AG09309 (cell line): ENCODE data around the gene PDCD7.

Experiments used
- DNase-seq: peaks from one replicate; pipeline ENCODE4 v3.0.0-alpha.2; 2010; ENCODE audit warnings: low read depth
- H3K4me3 ChIP-seq: 2 replicates; pipeline ENCODE4 v1.5.1; 2011; ENCODE audit warnings: mild to moderate bottlenecking, low read depth, low read length, moderate library complexity; ENCODE audit not compliant: control insufficient read depth
- TF ChIP-seq, protein P1 (sequence below): IDR thresholded peaks from 2 replicates; pipeline ENCODE4 v1.5.1; 2011; ENCODE audit warnings: mild to moderate bottlenecking, low read depth, low read length, inconsistent platforms; ENCODE audit not compliant: insufficient read depth, control insufficient read depth; ENCODE audit errors: missing control alignments

The PDCD7 gene

DNA sequence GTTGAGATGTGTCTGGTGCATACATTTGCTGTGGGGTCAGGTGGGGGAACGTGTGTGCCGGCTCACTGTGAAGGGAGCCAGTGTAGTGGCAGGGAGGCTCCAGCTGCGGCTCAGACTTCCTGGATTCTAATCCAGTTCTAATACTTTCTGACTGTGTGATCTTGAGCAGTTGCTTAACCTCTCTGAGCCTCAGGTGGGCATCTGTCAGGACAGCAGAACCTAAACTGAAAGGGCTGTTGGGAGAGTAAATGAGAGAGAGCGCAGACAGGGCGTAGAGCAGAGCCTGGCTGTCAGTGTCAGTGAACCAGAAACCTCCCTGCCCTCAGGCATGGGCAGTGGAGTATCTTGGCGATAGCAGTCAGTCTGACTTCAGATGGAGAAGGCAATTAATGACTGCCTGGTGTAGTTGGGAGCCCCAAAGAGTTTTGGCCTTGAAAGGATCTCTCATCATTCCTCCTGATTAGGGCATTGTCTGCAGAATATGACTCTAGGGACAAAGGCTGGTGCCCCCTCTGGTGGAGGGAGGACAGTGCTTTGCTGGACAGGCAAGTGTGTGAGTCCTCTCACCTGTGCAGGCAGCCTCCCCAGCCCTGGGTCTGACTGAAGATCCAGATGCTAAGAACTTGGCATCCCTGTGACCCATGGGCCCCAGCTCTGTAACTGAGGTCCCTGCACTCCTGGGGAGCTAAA, 47.5 kb downstream of the PDCD7 start:
- TF ChIP-seq, protein P1, sequence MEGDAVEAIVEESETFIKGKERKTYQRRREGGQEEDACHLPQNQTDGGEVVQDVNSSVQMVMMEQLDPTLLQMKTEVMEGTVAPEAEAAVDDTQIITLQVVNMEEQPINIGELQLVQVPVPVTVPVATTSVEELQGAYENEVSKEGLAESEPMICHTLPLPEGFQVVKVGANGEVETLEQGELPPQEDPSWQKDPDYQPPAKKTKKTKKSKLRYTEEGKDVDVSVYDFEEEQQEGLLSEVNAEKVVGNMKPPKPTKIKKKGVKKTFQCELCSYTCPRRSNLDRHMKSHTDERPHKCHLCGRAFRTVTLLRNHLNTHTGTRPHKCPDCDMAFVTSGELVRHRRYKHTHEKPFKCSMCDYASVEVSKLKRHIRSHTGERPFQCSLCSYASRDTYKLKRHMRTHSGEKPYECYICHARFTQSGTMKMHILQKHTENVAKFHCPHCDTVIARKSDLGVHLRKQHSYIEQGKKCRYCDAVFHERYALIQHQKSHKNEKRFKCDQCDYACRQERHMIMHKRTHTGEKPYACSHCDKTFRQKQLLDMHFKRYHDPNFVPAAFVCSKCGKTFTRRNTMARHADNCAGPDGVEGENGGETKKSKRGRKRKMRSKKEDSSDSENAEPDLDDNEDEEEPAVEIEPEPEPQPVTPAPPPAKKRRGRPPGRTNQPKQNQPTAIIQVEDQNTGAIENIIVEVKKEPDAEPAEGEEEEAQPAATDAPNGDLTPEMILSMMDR, result peak; percentile 62
- DNase-seq, result no peak
- H3K4me3 ChIP-seq, result no peak overlapping the region

DNA sequence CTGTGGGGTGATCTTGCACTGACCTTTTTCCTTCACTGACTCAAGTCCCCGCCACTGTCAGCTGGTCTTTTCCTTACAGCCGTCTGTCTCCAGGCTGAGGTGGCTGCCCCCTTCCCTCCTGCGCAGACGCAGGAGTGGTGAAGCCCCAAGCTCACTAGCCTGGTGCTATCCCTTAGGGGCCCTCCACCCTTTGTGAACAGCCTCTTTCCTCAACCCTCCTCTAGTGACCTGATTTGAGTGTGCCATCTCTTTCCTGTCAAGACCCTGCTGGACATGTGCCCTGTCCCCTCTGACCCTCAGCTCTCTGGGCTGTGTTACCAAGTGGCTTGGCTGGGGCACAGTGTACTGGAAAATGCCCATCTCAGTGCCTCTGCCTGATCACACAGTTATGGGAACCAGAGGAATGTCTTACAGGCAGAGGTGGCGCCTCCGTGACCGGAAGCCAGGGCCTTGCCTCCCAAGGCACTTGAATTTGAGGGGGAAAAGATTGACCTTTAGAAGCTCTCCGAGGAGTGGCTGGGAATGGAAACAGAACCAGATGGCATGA, 48.3 kb downstream of the PDCD7 start:
- TF ChIP-seq, protein P1, result no peak
- no peak overlapping the region for H3K4me3 ChIP-seq
- no peak for DNase-seq

DNA sequence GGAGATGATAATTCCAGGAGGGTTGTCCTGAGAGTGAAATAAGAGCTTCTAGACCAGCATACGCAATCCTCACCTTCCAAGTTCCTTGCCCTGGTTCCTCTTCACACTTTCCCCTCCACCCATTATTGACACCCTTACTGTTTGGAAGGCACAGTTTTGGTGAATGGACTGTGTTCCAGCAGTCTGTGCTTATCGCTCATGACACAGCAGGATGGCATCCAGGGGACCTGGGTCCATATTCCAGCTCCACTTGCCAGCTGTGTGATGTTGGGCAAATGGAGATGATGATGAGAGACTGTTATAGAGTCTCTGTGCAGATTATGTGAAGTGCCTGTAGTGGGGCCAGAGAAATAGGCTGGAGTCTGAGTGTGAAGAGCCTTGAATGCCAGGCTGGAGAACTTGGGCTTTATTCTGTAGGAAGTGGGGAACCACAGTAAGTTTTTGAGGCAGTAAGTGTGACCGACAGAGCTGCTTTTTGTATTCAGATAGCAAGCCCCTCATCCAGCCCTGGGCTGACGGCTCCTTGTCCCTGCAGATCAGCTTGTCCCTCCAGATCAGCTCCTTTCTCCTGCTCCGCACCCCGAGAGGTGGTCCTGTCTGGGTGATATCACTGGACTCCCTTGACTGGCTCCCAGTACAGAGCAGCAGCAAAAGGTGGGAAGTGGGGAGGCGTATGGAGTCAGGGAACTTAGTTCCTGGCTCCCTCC, 49.0 kb downstream of the PDCD7 start:
- H3K4me3 ChIP-seq, result no peak overlapping the region
- TF ChIP-seq, protein P1, result no peak
- DNase-seq, result no peak

DNA sequence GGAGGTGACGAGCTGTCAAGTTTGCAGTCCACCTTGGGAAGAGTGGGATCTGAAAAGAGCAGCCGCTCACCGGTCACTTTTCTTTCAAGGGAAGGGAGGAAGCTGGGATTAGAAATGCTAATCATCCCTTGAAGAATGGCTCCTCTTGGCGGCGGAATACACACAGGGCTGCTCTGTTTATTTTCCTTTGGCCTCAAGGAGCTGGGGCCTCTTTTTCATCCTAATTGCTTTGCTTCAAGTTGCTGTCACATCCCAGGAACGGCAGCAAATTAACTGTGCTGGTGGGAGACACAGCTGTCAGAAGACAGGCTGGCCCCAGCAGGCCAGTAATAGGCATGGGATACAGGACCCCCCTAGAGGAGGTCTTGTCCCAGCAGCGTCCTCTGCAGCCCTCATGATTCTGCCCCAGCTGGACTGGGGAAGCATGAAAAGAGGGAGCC, 50.3 kb downstream of the PDCD7 start:
- no peak overlapping the region for H3K4me3 ChIP-seq
- no peak for DNase-seq
- TF ChIP-seq, protein P1, result peak; percentile 33

DNA sequence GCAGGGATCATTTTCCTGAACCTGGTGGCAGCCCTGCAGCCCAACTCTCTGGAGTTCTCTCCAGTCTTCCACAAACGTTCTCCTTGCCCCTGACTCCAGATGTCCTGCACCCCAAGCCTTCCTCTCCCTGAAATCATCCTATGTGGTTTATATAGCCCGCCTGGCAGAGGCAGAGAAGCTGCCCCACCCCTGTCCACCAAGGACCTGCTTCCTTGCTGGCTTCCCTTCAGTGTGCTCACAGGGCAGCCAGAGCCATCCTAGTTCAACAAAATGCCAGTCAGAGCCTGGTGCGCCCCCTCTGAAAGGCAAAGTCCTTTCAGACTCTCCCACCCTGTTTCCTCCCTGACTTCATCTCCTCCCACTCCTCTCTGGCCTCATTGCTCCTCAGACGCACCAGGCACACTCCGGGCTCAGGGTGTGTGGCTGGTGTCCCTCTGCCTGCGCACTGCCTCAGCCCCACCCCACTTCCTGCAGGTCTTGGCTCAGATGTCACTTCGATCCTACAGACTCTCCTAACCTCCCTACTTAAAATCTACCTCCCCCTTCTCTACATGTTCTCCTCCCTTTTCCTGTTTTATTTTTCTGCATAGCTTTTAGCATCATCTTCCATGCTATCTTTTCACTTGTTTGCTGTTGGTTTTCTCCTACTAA, 51.2 kb downstream of the PDCD7 start:
- TF ChIP-seq, protein P1, result no peak
- H3K4me3 ChIP-seq, result no peak overlapping the region
- no peak for DNase-seq

DNA sequence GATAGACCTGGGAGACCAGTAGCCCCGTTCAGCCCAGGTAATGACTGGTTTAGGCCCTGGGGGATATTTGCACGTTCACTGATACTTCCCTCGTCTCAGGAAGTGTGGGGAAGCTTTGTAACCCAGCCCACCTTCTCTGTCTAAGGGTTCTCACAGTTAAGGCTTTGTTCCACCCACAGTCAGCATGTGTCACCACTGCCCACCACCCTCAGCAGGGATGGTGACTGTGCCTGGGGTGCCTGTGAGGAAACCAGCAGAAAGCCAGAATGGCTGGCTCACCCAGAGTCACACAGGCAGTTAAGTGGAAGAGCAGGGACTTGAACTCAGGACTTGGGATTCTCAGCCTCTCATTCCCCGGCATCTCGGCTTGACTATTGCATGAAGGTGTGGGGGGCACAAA, 51.9 kb downstream of the PDCD7 start:
- TF ChIP-seq, protein P1, result no peak
- no peak for DNase-seq
- no peak overlapping the region for H3K4me3 ChIP-seq
